WTC11 (cell line): ENCODE measurements around the gene HSH2D. TPM values are rescaled to one million over a fixed set of nuclear protein-coding genes. Genes with fewer than 3 reads are reported as not detected.

Source experiments
- ATAC-seq: fragments of 200-7000 bp; cut with Tn5 transposase; 2 replicates; pipeline ENCODE4 v1.10.0; 2021; ENCODE audit warnings: mild to moderate bottlenecking, moderate library complexity
- CTCF ChIA-PET: fragments of 300-600 bp; sonication (Branson Sonifier 250); formaldehyde crosslinking; loops from one replicate; lab custom pipeline; 2021; ENCODE audit warnings: antibody characterized with exemption; lab: Charles Lee
- POLR2A ChIA-PET: fragments of 350-600 bp; sonication (Branson Sonifier 250); formaldehyde crosslinking; loops from one replicate; lab custom pipeline; 2021; ENCODE audit warnings: antibody characterized with exemption; lab: Charles Lee
- DNase-seq: peaks from one replicate; pipeline ENCODE4 v3.0.0; 2021; ENCODE audit warnings: low spot score
- H3K27ac Mint-ChIP-seq: 2 replicates; pipeline ENCODE4 v1.8.0; 2021; ENCODE audit warnings: mixed read lengths
- H3K27me3 Mint-ChIP-seq: 2 replicates; pipeline ENCODE4 v1.8.0; 2021; ENCODE audit warnings: low read depth, mild to moderate bottlenecking, moderate library complexity, mixed read lengths
- H3K36me3 Mint-ChIP-seq: 2 replicates; pipeline ENCODE4 v1.8.0; 2021; ENCODE audit warnings: mixed read lengths
- H3K4me1 Mint-ChIP-seq: 2 replicates; pipeline ENCODE4 v1.8.0; 2022; ENCODE audit warnings: mixed read lengths
- H3K4me3 Mint-ChIP-seq: 2 replicates; pipeline ENCODE4 v1.8.0; 2021; ENCODE audit warnings: mild to moderate bottlenecking, moderate library complexity, mixed read lengths
- H3K9me3 Mint-ChIP-seq: 2 replicates; pipeline ENCODE4 v1.8.0; 2021; ENCODE audit warnings: mixed read lengths
- ETV6 ChIP-seq: sonication (generic); formaldehyde crosslinking; IDR thresholded peaks from 2 replicates; pipeline ENCODE4 v1.8.1; 2022; ENCODE audit warnings: mild to moderate bottlenecking, missing genetic modification reagents
- GTF2I ChIP-seq: fragments of 250-450 bp; sonication (Bioruptor Pico); conservative IDR thresholded peaks from 2 replicates; pipeline ENCODE4 v1.4.0; 2021; ENCODE audit warnings: mild to moderate bottlenecking
- JAZF1 ChIP-seq: fragments of 250-450 bp; sonication (Bioruptor Pico); IDR thresholded peaks from 2 replicates; pipeline ENCODE4 v1.9.0; 2021; ENCODE audit warnings: moderate library complexity, mild to moderate bottlenecking, inconsistent platforms
- MXD4 ChIP-seq: fragments of 250-450 bp; sonication (Bioruptor Pico); IDR thresholded peaks from 2 replicates; pipeline ENCODE4 v1.8.0; 2021; ENCODE audit warnings: mild to moderate bottlenecking, moderate library complexity, borderline replicate concordance
- NFATC4 ChIP-seq: fragments of 250-450 bp; sonication (Bioruptor Pico); IDR thresholded peaks from 2 replicates; pipeline ENCODE4 v1.9.0; 2021; ENCODE audit warnings: mild to moderate bottlenecking
- PRRX2 ChIP-seq: fragments of 250-450 bp; sonication (Bioruptor Pico); IDR thresholded peaks from 2 replicates; pipeline ENCODE4 v1.8.0; 2021; ENCODE audit warnings: mild to moderate bottlenecking
- RORB ChIP-seq: fragments of 250-450 bp; sonication (Bioruptor Pico); IDR thresholded peaks from 2 replicates; pipeline ENCODE4 v1.9.0; 2021; ENCODE audit warnings: mild to moderate bottlenecking
- SP1 ChIP-seq: sonication (generic); formaldehyde crosslinking; conservative IDR thresholded peaks from 2 replicates; pipeline ENCODE4 v1.8.1; 2022; ENCODE audit warnings: missing genetic modification reagents
- ZNF138 ChIP-seq: sonication (generic); formaldehyde crosslinking; conservative IDR thresholded peaks from 2 replicates; pipeline ENCODE4 v1.8.1; 2022; ENCODE audit warnings: mild to moderate bottlenecking, moderate library complexity, missing genetic modification reagents
- ZNF317 ChIP-seq: sonication (generic); formaldehyde crosslinking; IDR thresholded peaks from 2 replicates; pipeline ENCODE4 v1.8.1; 2023; ENCODE audit warnings: low read depth, mild to moderate bottlenecking, moderate library complexity, missing genetic modification reagents, borderline replicate concordance
- ZNF396 ChIP-seq: fragments of 250-450 bp; sonication (Bioruptor Pico); IDR thresholded peaks from 2 replicates; pipeline ENCODE4 v1.8.0; 2021; ENCODE audit warnings: mild to moderate bottlenecking, moderate library complexity, borderline replicate concordance
- ZNF416 ChIP-seq: fragments of 250-450 bp; sonication (Bioruptor Pico); IDR thresholded peaks from 2 replicates; pipeline ENCODE4 v1.9.0; 2021; ENCODE audit warnings: mild to moderate bottlenecking, inconsistent platforms
- ZNF423 ChIP-seq: fragments of 250-450 bp; sonication (Bioruptor Pico); IDR thresholded peaks from 2 replicates; pipeline ENCODE4 v2.1.2; 2022; ENCODE audit warnings: mild to moderate bottlenecking, moderate library complexity
- total RNA-seq: library from RNA; stranded (reverse); gene quantifications from 3 replicates; pipeline ENCODE4 v1.2.3, GENCODE V29; 2021
- TF ChIP-seq, protein P1 (sequence below): sonication (generic); formaldehyde crosslinking; IDR thresholded peaks from 2 replicates; pipeline ENCODE4 v1.8.0; 2022; ENCODE audit warnings: mild to moderate bottlenecking, missing genetic modification reagents
- TF ChIP-seq, protein P2 (sequence below): sonication (generic); formaldehyde crosslinking; IDR thresholded peaks from 2 replicates; pipeline ENCODE4 v1.8.1; 2022; ENCODE audit warnings: mild to moderate bottlenecking, moderate library complexity, missing genetic modification reagents
- TF ChIP-seq, protein P3 (sequence below): sonication (generic); formaldehyde crosslinking; IDR thresholded peaks from 2 replicates; pipeline ENCODE4 v1.8.1; 2023; ENCODE audit warnings: mild to moderate bottlenecking, missing genetic modification reagents
- TF ChIP-seq, protein P4 (sequence below): fragments of 250-450 bp; sonication (Bioruptor Pico); IDR thresholded peaks from 2 replicates; pipeline ENCODE4 v1.9.0; 2021; ENCODE audit warnings: mild to moderate bottlenecking
- TF ChIP-seq, protein P5 (sequence below): sonication (generic); formaldehyde crosslinking; IDR thresholded peaks from 2 replicates; pipeline ENCODE4 v1.8.1; 2023; ENCODE audit warnings: mild to moderate bottlenecking, moderate library complexity, missing genetic modification reagents
- TF ChIP-seq, protein P6 (sequence below): sonication (generic); formaldehyde crosslinking; IDR thresholded peaks from 2 replicates; pipeline ENCODE4 v1.8.1; 2022; ENCODE audit warnings: missing genetic modification reagents, borderline replicate concordance
- TF ChIP-seq, protein P7 (sequence below): fragments of 250-450 bp; sonication (Bioruptor Pico); IDR thresholded peaks from 2 replicates; pipeline ENCODE4 v1.9.0; 2021; ENCODE audit warnings: mild to moderate bottlenecking, borderline replicate concordance

HSH2D gene
- total RNA-seq, 1 experiment from 2014 or later: 1.6 TPM

DNA sequence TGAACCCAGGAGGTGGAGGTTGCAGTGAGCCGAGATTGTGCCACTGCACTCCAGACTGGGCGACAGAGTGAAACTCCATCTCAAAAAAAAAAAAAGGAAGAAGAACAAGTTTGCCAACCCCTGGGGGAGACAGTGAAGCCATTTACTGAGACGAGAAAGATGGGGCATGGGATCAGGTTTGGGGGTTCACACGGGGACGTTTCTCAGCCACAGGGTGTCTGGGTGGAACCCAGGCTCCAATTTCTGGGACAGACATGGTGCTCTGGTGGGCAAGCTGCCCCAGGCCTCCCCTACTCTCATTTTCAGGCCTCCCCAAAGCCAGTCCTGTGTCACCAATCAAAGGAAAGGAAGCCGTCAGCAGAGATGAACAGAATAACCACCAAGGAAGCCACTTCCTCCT is 13.4 kb downstream of the HSH2D start:
- CTCF ChIA-PET: no interaction called here
- TF ChIP-seq NFATC4 (no peak), ZNF416 (no peak), ETV6 (CRISPR knock-in tag) (no peak), SP1 (CRISPR knock-in tag) (no peak), ZNF396 (no peak), MXD4 (CRISPR knock-in tag) (no peak), ZNF138 (CRISPR knock-in tag) (no peak), RORB (no peak), GTF2I (CRISPR knock-in tag) (no peak), JAZF1 (CRISPR knock-in tag) (no peak), ZNF423 (CRISPR knock-in tag) (no peak), ZNF317 (CRISPR knock-in tag) (no peak), PRRX2 (CRISPR knock-in tag) (no peak)
- TF ChIP-seq, protein P1, sequence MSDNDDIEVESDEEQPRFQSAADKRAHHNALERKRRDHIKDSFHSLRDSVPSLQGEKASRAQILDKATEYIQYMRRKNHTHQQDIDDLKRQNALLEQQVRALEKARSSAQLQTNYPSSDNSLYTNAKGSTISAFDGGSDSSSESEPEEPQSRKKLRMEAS (CRISPR knock-in tag): no peak
- TF ChIP-seq, protein P2, sequence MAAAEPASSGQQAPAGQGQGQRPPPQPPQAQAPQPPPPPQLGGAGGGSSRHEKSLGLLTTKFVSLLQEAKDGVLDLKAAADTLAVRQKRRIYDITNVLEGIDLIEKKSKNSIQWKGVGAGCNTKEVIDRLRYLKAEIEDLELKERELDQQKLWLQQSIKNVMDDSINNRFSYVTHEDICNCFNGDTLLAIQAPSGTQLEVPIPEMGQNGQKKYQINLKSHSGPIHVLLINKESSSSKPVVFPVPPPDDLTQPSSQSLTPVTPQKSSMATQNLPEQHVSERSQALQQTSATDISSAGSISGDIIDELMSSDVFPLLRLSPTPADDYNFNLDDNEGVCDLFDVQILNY (CRISPR knock-in tag): no peak
- TF ChIP-seq, protein P3, sequence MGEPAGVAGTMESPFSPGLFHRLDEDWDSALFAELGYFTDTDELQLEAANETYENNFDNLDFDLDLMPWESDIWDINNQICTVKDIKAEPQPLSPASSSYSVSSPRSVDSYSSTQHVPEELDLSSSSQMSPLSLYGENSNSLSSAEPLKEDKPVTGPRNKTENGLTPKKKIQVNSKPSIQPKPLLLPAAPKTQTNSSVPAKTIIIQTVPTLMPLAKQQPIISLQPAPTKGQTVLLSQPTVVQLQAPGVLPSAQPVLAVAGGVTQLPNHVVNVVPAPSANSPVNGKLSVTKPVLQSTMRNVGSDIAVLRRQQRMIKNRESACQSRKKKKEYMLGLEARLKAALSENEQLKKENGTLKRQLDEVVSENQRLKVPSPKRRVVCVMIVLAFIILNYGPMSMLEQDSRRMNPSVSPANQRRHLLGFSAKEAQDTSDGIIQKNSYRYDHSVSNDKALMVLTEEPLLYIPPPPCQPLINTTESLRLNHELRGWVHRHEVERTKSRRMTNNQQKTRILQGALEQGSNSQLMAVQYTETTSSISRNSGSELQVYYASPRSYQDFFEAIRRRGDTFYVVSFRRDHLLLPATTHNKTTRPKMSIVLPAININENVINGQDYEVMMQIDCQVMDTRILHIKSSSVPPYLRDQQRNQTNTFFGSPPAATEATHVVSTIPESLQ (CRISPR knock-in tag): no peak
- TF ChIP-seq, protein P4, sequence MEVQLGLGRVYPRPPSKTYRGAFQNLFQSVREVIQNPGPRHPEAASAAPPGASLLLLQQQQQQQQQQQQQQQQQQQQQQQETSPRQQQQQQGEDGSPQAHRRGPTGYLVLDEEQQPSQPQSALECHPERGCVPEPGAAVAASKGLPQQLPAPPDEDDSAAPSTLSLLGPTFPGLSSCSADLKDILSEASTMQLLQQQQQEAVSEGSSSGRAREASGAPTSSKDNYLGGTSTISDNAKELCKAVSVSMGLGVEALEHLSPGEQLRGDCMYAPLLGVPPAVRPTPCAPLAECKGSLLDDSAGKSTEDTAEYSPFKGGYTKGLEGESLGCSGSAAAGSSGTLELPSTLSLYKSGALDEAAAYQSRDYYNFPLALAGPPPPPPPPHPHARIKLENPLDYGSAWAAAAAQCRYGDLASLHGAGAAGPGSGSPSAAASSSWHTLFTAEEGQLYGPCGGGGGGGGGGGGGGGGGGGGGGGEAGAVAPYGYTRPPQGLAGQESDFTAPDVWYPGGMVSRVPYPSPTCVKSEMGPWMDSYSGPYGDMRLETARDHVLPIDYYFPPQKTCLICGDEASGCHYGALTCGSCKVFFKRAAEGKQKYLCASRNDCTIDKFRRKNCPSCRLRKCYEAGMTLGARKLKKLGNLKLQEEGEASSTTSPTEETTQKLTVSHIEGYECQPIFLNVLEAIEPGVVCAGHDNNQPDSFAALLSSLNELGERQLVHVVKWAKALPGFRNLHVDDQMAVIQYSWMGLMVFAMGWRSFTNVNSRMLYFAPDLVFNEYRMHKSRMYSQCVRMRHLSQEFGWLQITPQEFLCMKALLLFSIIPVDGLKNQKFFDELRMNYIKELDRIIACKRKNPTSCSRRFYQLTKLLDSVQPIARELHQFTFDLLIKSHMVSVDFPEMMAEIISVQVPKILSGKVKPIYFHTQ (CRISPR knock-in tag): no peak
- TF ChIP-seq, protein P5, sequence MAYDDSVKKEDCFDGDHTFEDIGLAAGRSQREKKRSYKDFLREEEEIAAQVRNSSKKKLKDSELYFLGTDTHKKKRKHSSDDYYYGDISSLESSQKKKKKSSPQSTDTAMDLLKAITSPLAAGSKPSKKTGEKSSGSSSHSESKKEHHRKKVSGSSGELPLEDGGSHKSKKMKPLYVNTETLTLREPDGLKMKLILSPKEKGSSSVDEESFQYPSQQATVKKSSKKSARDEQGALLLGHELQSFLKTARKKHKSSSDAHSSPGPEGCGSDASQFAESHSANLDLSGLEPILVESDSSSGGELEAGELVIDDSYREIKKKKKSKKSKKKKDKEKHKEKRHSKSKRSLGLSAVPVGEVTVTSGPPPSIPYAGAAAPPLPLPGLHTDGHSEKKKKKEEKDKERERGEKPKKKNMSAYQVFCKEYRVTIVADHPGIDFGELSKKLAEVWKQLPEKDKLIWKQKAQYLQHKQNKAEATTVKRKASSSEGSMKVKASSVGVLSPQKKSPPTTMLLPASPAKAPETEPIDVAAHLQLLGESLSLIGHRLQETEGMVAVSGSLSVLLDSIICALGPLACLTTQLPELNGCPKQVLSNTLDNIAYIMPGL (CRISPR knock-in tag): no peak
- TF ChIP-seq, protein P6, sequence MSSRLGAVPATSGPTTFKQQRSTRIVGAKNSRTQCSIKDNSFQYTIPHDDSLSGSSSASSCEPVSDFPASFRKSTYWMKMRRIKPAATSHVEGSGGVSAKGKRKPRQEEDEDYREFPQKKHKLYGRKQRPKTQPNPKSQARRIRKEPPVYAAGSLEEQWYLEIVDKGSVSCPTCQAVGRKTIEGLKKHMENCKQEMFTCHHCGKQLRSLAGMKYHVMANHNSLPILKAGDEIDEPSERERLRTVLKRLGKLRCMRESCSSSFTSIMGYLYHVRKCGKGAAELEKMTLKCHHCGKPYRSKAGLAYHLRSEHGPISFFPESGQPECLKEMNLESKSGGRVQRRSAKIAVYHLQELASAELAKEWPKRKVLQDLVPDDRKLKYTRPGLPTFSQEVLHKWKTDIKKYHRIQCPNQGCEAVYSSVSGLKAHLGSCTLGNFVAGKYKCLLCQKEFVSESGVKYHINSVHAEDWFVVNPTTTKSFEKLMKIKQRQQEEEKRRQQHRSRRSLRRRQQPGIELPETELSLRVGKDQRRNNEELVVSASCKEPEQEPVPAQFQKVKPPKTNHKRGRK (CRISPR knock-in tag): no peak
- TF ChIP-seq, protein P7, sequence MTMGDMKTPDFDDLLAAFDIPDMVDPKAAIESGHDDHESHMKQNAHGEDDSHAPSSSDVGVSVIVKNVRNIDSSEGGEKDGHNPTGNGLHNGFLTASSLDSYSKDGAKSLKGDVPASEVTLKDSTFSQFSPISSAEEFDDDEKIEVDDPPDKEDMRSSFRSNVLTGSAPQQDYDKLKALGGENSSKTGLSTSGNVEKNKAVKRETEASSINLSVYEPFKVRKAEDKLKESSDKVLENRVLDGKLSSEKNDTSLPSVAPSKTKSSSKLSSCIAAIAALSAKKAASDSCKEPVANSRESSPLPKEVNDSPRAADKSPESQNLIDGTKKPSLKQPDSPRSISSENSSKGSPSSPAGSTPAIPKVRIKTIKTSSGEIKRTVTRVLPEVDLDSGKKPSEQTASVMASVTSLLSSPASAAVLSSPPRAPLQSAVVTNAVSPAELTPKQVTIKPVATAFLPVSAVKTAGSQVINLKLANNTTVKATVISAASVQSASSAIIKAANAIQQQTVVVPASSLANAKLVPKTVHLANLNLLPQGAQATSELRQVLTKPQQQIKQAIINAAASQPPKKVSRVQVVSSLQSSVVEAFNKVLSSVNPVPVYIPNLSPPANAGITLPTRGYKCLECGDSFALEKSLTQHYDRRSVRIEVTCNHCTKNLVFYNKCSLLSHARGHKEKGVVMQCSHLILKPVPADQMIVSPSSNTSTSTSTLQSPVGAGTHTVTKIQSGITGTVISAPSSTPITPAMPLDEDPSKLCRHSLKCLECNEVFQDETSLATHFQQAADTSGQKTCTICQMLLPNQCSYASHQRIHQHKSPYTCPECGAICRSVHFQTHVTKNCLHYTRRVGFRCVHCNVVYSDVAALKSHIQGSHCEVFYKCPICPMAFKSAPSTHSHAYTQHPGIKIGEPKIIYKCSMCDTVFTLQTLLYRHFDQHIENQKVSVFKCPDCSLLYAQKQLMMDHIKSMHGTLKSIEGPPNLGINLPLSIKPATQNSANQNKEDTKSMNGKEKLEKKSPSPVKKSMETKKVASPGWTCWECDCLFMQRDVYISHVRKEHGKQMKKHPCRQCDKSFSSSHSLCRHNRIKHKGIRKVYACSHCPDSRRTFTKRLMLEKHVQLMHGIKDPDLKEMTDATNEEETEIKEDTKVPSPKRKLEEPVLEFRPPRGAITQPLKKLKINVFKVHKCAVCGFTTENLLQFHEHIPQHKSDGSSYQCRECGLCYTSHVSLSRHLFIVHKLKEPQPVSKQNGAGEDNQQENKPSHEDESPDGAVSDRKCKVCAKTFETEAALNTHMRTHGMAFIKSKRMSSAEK (CRISPR knock-in tag): no peak
- H3K27ac Mint-ChIP-seq: no peak overlapping the region
- H3K4me3 Mint-ChIP-seq: no peak overlapping the region
- ATAC-seq: no peak
- no peaks in the 10 kb centered on the region for H3K4me1 Mint-ChIP-seq
- DNase-seq: no peak
- H3K27me3 Mint-ChIP-seq: no peaks in the 10 kb centered on the region; the same call in 1 of the 2 replicates
- POLR2A ChIA-PET: no interaction called here
- H3K9me3 Mint-ChIP-seq: no peaks in the 10 kb centered on the region
- no peaks in the 10 kb centered on the region for H3K36me3 Mint-ChIP-seq
